KBM-7 (cell line): ENCODE results near the gene GPR176.
"Not testable (repeated sequence)": the region's sequence is repeated elsewhere in the genome, so short reads cannot be mapped to it uniquely, and the experiment has no call there.

Experiments
- DNase-seq: peaks from one replicate; pipeline ENCODE4 v3.0.0-alpha.2; 2015
- in situ Hi-C: fragments of 300-500 bp; cut with MboI; formaldehyde crosslinking; loops from 2 replicates; pipeline ENCODE4 v1.14.3; 2020; ENCODE audit warnings: low sequenced_read_pairs, low pct_unique_long_range_greater_than_20kb, mixed read lengths

The GPR176 gene

GRCh38 chr15:39907216-39907615 is 12.8 kb downstream of the GPR176 start:
- DNase-seq, result no peak
- in situ Hi-C loops, result no loop called here

GRCh38 chr15:39904115-39904514 is 16.0 kb downstream of the GPR176 start:
- in situ Hi-C loops, result no loop called here

GRCh38 chr15:39898317-39898716 is 21.7 kb downstream of the GPR176 start:
- in situ Hi-C loops, result no loop called here
- DNase-seq, result no peak

More at GRCh38 chr15:39904115-39904514, 16.0 kb downstream of the GPR176 start:
- DNase-seq, result no peak

DNA sequence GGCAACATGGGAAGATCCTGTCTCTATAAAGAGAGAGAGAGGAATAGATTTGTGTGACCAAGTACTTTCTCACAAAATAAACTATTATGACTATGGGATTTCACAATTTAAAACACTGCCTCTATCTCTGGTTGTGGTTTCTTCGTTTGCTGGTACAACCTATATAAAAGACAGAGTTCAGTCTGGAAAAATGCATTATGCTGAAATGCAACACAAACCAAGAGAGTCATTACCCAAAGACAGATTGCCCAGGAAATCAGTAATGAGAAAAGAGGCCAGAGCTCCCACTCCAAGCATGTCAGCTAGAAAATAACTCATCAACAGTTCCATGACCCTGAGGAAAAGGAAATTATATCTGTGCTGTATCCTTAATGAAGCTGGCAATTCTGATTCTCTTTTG is 23.2 kb downstream of the GPR176 start:
- no peak for DNase-seq
- in situ Hi-C loops, result no loop called here

- DNase-seq, result no peak
- in situ Hi-C loops, result no loop called here
These were observed 24.0 kb downstream of the GPR176 start for GRCh38 chr15:39896101-39896500.

- in situ Hi-C loops, DNase-seq: not testable (repeated sequence)
These were observed 27.0 kb downstream of the GPR176 start for GRCh38 chr15:39893051-39893450.

GRCh38 chr15:39892418-39892817 is 27.6 kb downstream of the GPR176 start:
- DNase-seq, result no peak
- in situ Hi-C loops, result no loop called here

GRCh38 chr15:39890621-39891020 is 29.4 kb downstream of the GPR176 start:
- in situ Hi-C loops, result no loop called here

DNA sequence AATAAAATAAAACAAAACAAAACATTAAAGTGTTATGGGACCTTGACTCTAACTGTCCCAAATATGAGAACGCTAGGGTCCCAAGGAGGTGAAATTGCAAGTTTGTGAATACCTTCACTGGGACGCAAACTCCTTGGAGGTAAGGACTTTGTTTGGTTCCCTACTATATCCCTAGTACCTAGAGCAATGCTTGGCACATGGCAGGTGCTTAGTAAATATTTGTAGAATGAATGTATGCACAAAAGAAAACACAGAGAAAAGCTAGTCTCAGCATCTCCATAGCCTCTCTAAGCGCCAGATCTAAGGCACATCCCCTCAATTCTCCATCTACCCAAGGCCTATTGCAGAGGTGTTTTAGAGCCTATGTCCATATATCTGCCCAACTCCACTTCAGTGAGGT is 30.5 kb downstream of the GPR176 start:
- no peak for DNase-seq
- in situ Hi-C loops, result no loop called here

More at GRCh38 chr15:39890621-39891020, 29.4 kb downstream of the GPR176 start:
- no peak for DNase-seq

DNA sequence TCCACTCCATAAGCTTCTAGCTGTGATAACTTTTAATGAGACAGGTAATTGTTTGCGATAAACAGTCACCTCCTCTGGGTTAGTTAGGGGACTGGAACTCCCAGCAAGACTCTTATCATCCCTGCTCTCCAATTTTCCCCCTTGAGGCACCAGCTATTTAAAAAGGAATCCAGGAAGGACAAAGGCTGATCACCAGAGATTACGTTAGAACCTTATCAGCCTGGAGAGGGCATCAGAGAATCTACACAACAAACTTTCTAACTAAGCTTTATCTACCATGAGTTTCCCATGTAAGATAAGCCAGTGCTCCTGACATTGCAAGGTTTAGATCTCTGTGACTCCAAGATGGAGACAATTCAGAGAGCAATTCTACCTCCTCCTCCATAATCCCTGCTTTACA is 31.3 kb downstream of the GPR176 start:
- in situ Hi-C loops, result no loop called here
- peak; percentile 2 for DNase-seq

DNA sequence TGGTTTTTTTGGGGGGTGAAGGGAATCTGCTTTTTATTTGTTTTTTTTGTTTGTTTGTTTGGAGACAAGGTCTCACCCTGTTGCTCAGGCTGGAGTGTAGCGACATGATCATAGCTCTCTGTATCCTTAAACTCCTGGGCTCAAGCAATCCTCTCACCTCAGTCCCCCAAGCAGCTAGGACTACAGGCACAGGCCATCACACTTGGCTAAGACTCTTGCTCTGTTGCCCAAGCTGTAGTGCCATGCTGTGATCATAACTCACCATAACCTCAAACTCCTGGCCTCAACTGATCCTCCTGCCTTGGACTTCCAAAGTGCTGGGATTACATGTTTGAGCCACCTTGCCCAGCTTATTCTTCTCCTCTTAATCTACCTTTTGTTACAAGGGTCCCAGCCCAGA is 31.8 kb downstream of the GPR176 start:
- DNase-seq, result no peak
- in situ Hi-C loops, result no loop called here

DNA sequence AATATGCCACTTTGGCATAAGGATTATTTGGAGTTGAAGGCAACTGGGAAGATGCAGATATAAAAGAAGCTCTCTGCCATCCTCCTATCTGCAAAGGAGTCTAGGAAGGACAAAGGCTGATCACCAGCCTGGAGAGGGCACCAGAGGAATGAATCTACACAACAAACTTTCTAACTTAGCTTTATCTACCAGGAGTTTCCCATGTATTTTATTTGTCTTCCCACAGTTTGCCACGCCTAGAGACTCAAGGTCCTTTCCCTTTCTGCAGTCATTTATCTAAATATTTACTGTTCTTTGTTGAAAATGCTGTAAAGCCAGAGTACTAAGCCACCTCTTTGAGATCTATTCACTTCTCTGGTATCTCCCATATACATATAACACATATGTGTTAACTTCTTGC is 32.2 kb downstream of the GPR176 start:
- in situ Hi-C loops, result no loop called here
- peak; percentile 28 for DNase-seq

DNA sequence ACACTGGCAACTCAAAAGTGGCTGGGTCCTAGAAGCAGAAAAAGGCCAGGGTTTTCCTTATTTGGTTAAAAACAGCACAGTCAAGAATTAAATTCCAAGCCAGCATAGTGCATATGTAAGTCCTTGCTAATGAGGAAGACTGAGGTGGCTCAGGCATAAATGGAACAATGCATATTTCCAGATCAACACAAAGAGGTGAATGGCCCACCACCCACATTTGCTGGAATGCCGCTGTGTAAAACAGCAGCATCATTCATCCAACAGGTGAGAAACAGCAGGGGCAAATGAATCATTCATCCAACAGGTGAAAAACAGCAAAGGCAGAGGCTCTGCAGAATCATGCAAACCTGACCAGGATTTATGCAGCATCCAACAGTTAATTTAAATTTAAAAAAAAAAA is 32.9 kb downstream of the GPR176 start:
- no peak for DNase-seq
- in situ Hi-C loops, result no loop called here

DNA sequence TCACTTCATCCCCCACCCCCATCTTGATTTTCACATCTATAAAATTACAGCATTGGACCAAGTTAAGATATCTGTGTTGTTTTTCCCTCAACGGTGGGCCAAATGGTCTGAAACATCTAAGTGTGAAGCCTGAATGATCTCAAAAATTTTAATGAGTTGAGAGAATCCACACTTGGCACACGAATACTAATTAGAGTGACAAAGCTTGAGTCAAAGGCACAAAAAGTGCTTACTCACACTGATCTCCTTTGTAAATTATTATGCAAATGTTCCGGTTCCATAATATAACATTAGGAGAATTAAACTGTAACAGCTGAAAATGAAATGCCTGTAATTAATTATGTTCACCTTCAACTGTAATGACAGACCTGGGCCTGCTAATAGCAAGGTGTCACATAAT is 33.6 kb downstream of the GPR176 start:
- in situ Hi-C loops, result no loop called here

DNA sequence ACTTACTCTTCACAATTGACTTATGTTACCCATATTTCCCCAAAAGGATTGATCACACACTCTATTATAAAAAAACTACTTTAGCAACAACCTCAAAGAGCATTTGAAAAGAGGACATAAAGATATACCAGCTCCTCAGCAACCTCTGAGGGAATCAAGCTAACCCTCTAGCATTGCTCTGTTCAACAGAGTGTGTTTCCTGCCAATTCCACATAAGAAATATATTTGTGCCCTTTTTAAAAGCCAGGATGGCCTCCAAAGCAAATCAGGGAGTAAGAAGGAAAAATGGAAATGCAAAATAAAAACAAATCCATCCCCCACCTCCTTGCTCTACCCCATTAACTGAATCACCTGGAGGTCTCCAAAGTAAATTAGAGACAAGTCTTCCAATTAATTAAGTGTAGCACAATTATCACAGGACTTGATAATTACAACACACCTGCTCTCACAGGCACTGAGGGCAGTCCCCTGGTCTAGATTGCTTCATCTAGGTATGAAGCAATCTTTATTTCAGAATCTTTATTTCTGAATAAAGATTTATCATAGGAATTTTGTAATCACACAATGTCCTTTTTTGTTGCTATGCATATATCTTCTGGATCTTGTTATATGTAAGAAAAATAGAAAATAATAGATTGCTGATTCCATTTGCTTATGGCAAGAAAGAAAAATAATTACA is 34.8 kb downstream of the GPR176 start:
- in situ Hi-C loops, result no loop called here
- no peak for DNase-seq

More for the DNA sequence above, 33.6 kb downstream of the GPR176 start:
- DNase-seq, result no peak

DNA sequence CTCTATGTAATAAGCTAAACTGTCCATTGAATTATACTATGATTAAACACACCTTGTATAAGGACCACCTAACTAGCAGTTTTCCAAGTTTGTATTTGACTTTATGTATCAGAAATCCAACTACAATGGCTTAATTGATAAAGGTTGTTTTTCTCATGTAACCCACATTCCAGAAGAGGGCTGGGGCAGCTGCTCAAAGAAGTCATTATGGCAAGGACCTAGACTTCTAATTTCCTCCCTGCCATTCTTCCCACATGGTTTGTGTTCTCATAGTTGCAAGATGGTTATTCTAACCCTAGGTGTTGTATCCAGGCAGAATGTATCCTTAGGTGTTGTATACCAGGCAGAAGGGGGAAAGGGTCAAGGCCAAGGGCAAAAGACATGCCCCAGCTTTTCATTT is 35.7 kb downstream of the GPR176 start:
- no peak for DNase-seq
- in situ Hi-C loops, result no loop called here

DNA sequence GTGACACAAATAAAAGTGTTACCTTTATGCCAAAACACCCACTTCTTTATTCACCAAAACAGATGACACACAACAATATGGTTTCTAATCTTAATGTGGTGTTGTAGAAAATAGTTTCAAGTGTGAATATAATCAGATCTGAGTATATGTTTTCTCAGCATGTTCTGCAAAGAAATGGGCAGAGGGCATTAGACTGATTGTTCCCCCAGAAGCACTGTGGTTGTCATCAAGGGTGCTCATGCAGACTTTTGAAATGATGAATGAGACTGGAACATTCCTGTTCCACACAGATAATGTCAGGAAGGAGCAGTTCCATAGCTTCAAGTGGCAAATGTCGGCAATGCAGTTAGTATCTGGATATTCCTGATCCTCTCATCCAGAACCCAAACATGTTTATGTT is 37.5 kb downstream of the GPR176 start:
- in situ Hi-C loops, result no loop called here
- no peak for DNase-seq

GRCh38 chr15:39881790-39882189 is 38.3 kb downstream of the GPR176 start:
- in situ Hi-C loops, result no loop called here
- DNase-seq, result no peak

DNA sequence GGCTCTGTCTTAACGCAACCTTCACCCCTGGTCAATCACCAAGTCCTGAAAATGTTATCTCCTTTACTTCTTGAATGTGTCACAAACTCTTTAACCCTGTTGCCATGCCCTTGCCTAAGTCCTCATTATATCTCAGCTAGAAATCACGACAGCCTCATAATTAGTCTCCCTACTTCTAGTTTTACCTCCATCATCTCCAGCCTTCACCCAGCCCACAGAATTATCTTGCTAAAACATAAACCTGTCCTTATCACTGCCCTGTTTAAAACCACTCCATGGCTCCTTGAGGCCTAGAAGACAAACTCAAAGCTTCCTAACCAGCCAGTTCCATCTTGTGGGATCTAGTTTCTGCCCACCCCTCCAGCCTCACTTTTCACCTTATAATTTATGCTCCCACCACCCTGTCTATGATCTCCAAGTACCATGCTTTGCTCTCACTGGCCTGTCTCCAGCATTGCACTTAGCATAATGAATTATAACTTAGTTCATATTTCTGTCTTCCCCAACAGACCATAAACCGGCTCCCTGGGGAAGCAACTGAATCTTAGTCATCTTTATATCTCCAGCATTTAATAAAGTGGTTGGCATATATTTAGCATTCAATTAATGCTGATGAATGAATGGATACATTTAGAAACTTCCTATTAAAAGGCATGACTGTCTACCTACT is 39.2 kb downstream of the GPR176 start:
- in situ Hi-C loops, result no loop called here
- DNase-seq, result no peak

GRCh38 chr15:39878406-39878785 is 41.7 kb downstream of the GPR176 start:
- DNase-seq, result no peak
- in situ Hi-C loops, result no loop called here
